ENCODE data around the gene GLIS2. TPM values are rescaled to one million over a fixed set of nuclear protein-coding genes. Genes with fewer than 3 reads are reported as not detected.

GLIS2 gene
- total and polyA plus RNA-seq, 10 of the 15 experiments (the other 5 are each of a cell fraction or from before 2014, with no cell fraction given): 0.03 to 0.64 (median 0.18) TPM; not detected in 4

DNA sequence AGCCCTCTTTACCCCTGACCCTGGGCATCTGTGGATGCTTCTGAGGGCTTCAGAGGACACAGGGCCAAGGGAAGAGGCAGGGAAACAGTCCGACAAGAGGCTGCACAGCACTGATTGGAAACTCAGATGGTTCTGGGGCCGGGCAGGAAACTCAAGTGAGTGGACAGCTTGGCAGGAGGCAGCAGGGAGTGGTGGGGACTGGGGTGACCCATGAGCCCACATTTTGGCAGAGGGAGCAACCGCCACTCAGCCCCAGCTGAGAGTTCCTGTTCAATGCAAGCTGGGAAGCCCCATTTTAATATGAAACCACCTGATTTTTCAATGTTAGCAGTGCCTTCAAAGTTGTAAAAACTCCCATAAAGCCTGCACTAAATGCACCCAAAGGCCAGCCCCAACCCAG, 54.3 kb downstream of the GLIS2 start:
- ATAC-seq (no peak), DNase-seq (ENCODE audit: low read depth, low spot score) (no peak), FAIRE-seq (no peak)
- ChIA-PET SMC1A (ENCODE audit: uncharacterized antibody, unreplicated experiment) (no interaction called here), CTCF (interaction anchor here (0.6 to 1.9 kb wide), 3 partner anchors 19 to 58 kb away, joined by 3 to 11 read pairs (median 5); no protein-coding TSS in a partner anchor), POLR2A (interaction anchor here (0.5 kb wide), 1 partner anchor 366 kb away, joined by 3 read pairs; no protein-coding TSS in a partner anchor), RAD21 (ENCODE audit: unreplicated experiment) (no interaction called here)
- TF ChIP-seq ZNF622 (IDR thresholded peaks at IDR 0.05) (no peak), STAT1 (conservative IDR thresholded peaks at IDR 0.05) (no peak)
- intact Hi-C loops (cut with micrococcal nuclease; ENCODE audit: unreplicated experiment) (no loop called here), in situ Hi-C loops (cut with MboI) (no loop called here)
- WGBS (ENCODE audit: insufficient coverage, insufficient replicate concordance, low lambda C conversion rate, missing lambda C conversion rate): 89% methylated on average over 3 of the region's 3 CpGs
- Histone ChIP-seq H3K27me3 (replicated peaks in 1 of 2; ENCODE audit: control insufficient read depth in 2 of 2, insufficient read depth in 2 of 2, low read length in 1 of 2) (no peaks in the 10 kb centered on the region), H3K9me3 (replicated peaks; ENCODE audit: control insufficient read depth, insufficient read depth, low read length) (no peaks in the 10 kb centered on the region), H3K36me3 (ENCODE audit: control insufficient read depth in 2 of 2, insufficient read depth in 2 of 2, low read length in 1 of 2) (peaks cover 0 to 7% of the 10 kb centered on the region in 2 experiments; a peak in 2 of 4 replicates), H4K20me1 (ENCODE audit: control insufficient read depth, insufficient read depth) (peaks cover 5% of the 10 kb centered on the region), H2AFZ (ENCODE audit: control insufficient read depth, low read depth, low read length) (no peak overlapping the region), H3K9ac (ENCODE audit: control insufficient read depth, insufficient read depth, low read length) (no peak overlapping the region), H3K4me2 (ENCODE audit: control insufficient read depth, insufficient read depth) (no peak overlapping the region), H3K79me2 (ENCODE audit: control insufficient read depth, insufficient read depth, low read length) (no peaks in the 10 kb centered on the region), H3K27ac (ENCODE audit: control insufficient read depth, insufficient read depth) (no peak overlapping the region), H3K4me1 (ENCODE audit: control insufficient read depth, insufficient read depth, low read length) (peaks cover 7% of the 10 kb centered on the region), H3K4me3 (no peak overlapping the region)
- no TSS peak for BruUV-seq (replicated peaks)

DNA sequence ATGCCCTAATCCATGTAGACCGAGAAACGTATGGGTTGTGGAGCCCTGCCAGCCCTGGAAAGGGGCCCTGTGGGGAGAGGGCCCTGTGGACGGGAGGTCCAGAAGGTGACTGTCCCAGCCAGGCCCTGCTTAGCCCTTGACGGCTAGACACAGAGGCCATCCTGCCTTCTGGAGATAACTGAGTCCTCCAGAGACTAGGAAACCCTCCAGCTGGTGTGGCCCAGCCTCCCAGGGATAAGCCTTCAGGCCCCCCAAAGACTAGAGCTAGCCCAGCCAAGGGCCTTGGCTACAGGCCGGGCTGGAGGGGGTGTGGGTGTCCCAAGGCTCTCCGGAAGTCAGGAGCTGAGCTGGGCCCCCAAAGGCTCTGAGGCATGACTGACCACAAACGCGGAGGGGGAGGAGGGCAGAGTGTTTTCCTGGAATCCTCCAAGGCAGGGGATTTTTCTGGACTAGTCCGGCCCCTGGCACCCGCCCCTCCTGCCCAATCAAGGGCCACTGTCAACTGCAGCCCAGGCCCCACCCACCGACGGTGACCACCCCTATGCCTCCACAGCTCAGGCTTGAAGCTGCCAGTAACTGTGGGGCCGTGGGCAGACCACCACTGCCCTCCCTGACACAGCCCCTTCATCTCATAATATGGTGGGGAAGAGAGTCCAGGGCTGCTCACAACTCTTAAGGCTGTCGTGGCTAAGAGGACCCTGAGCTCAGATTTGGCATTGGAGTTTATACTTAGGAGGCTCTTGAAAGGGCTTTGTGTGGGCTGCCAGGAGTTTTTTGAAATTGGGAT, 54.9 kb downstream of the GLIS2 start:
- ATAC-seq (no peak), DNase-seq (ENCODE audit: low read depth, low spot score) (no peak), FAIRE-seq (no peak)
- no peak overlapping the region for H3K27ac ChIP-seq (ENCODE audit: control insufficient read depth, insufficient read depth)
- no peaks in the 10 kb centered on the region for H3K79me2 ChIP-seq (ENCODE audit: control insufficient read depth, insufficient read depth, low read length)
- in situ Hi-C loops (cut with MboI) (no loop called here), intact Hi-C loops (cut with micrococcal nuclease; ENCODE audit: unreplicated experiment) (no loop called here)
- CTCF ChIA-PET: interaction anchor here (0.6 to 1.9 kb wide), 5 partner anchors 18 to 184 kb away, joined by 3 to 11 read pairs (median 3); no protein-coding TSS in a partner anchor
- no peak overlapping the region for H3K4me3 ChIP-seq
- no peaks in the 10 kb centered on the region for H3K27me3 ChIP-seq (replicated peaks in 1 of 2; ENCODE audit: control insufficient read depth in 2 of 2, insufficient read depth in 2 of 2, low read length in 1 of 2)
- BruUV-seq (replicated peaks): no TSS peak
- POLR2A ChIA-PET: no interaction called here
- no peak overlapping the region for H2AFZ ChIP-seq (ENCODE audit: control insufficient read depth, low read depth, low read length)
- TF ChIP-seq ESRRA (IDR thresholded peaks at IDR 0.05; ENCODE audit: low read length): no peak
- no peak for TF ChIP-seq NFYB (IDR thresholded peaks at IDR 0.05; ENCODE audit: insufficient read depth, low read depth, low read length)
- no peak for TF ChIP-seq FOXK2 (IDR thresholded peaks at IDR 0.05)
- H3K36me3 ChIP-seq (ENCODE audit: control insufficient read depth in 2 of 2, insufficient read depth in 2 of 2, low read length in 1 of 2): peaks cover 0 to 5% of the 10 kb centered on the region in 2 experiments; a peak in 2 of 4 replicates
- 73% methylated on average over 13 of the region's 14 CpGs for WGBS (ENCODE audit: insufficient coverage, insufficient replicate concordance, low lambda C conversion rate, missing lambda C conversion rate)
- H3K4me1 ChIP-seq (ENCODE audit: control insufficient read depth, insufficient read depth, low read length): peaks cover 1% of the 10 kb centered on the region
- peaks cover 5% of the 10 kb centered on the region for H4K20me1 ChIP-seq (ENCODE audit: control insufficient read depth, insufficient read depth)
- H3K4me2 ChIP-seq (ENCODE audit: control insufficient read depth, insufficient read depth): no peak overlapping the region
- H3K9me3 ChIP-seq (replicated peaks; ENCODE audit: control insufficient read depth, insufficient read depth, low read length): no peaks in the 10 kb centered on the region
- RAD21 ChIA-PET (ENCODE audit: unreplicated experiment): interaction anchor here (1.0 kb wide), 1 partner anchor 32 kb away, joined by 3 read pairs; no protein-coding TSS in a partner anchor
- SMC1A ChIA-PET (ENCODE audit: uncharacterized antibody, unreplicated experiment): no interaction called here
- H3K9ac ChIP-seq (ENCODE audit: control insufficient read depth, insufficient read depth, low read length): no peak overlapping the region
